Right lobe of liver (tissue), 4 donors: ENCODE data around the gene TBC1D23.

Source experiments
- POLR2A ChIP-seq: fragments of 450-650 bp; IDR thresholded peaks from one replicate; pipeline ENCODE4 v1.6.1; 2017; ENCODE audit warnings: antibody characterized with exemption, mild to moderate bottlenecking
- TF ChIP-seq, protein P1 (sequence below), 4 donors: fragments of 200-600 bp in 3 of 4; fragments of 450-650 bp in 1 of 4; IDR thresholded peaks; one replicate each; pipeline versions ENCODE4 v1.5.1 to v1.8.0; 2016 to 2022; ENCODE audit warnings: antibody characterized with exemption in 4 of 4, mild to moderate bottlenecking in 2 of 4
- donor health status: DM: no; HTN: no; CAD: no.
- donor health status: DM: no; HTN: no; CAD: no.
- donor health status: DM: no; HTN: yes; CAD: no.

- no peak for TF ChIP-seq POLR2A
- TF ChIP-seq, protein P1, sequence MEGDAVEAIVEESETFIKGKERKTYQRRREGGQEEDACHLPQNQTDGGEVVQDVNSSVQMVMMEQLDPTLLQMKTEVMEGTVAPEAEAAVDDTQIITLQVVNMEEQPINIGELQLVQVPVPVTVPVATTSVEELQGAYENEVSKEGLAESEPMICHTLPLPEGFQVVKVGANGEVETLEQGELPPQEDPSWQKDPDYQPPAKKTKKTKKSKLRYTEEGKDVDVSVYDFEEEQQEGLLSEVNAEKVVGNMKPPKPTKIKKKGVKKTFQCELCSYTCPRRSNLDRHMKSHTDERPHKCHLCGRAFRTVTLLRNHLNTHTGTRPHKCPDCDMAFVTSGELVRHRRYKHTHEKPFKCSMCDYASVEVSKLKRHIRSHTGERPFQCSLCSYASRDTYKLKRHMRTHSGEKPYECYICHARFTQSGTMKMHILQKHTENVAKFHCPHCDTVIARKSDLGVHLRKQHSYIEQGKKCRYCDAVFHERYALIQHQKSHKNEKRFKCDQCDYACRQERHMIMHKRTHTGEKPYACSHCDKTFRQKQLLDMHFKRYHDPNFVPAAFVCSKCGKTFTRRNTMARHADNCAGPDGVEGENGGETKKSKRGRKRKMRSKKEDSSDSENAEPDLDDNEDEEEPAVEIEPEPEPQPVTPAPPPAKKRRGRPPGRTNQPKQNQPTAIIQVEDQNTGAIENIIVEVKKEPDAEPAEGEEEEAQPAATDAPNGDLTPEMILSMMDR (IDR thresholded peaks at IDR 0.05), result no peak
These were observed 34.3 kb downstream of the TBC1D23 start for GRCh38 chr3:100295089-100295488.
